SK-N-DZ (cell line): ENCODE results near the gene OPN1MW2.
"Not testable (repeated sequence)": the region's sequence is repeated elsewhere in the genome, so short reads cannot be mapped to it uniquely, and the experiment has no call there.

Experiments used
- DNase-seq: peaks from one replicate; pipeline ENCODE4 v3.0.0-alpha.2; 2015; ENCODE audit warnings: low spot score

OPN1MW2 gene

DNA sequence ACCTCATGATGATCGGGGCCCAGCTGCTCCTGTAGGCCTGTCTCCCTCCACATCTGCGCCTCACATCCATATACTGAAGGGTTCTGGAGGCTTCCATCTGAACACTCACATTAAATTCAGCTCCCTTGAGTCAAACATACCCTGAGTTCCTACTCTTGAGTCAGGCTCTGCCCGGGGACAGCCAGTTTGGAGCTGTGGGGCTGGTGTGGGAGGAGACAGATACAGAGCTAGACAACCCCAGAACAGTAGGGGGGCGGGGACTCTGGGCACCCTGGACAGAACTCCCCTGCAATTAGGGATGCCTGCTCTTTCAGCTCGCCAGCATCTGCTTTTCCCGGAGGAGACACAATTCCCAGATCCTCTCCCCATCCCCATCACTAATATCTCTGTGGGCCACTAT is 43.5 kb downstream of the OPN1MW2 start:
- DNase-seq = not testable (repeated sequence)

DNA sequence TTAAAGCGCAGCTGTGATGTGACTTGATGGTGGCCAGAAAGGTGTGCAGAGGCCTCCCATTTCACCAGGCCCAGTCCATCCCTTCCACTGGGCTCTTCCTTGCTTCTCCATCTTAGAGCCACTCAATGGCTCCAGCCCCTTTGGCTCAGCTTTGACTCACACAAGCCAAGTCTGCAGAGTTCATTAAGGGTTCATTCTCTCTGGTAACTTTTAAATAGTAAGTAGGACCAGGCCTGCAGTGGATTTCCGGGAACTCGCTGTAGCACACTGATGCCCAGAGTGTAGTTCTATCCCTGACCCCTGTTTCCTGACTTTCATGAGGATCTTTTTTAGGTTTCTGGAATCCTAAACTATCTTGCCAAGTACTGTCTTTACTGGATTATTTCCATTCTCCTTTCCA is 49.7 kb downstream of the OPN1MW2 start:
- not testable (repeated sequence) for DNase-seq
